ENCODE measurements around the gene TTBK2.
"Not testable (repeated sequence)": the region's sequence is repeated elsewhere in the genome, so short reads cannot be mapped to it uniquely, and the experiment has no call there.

Gene TTBK2

GRCh38 chr15:42920519-42921341 is at the start of gene TTBK2:
Gene TTBK2 (minus strand): TSS chr15:42920778. CDS start chr15:42878617, 42,161 bp downstream.
- DNase-seq = peak; percentile 97

DNA sequence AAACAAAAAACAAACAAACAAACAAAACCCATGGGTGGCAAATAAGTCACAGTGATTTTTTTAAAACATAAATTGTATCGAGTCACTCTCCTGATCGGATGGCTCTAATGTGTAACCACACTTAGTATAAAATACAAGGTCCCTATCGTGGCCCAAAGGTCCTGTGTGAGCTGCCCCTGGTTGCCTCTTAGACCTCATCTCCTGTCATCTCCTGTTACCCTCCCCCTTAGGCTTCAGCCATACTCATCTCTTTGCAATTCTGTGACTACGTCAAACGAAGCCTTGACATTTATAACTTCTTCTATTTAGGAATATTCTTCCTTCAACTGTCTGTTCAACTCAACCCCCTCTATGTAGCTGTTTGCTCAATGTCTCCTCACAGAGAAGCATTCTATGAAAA is 43.9 kb upstream of the TTBK2 start:
- no peak for DNase-seq

DNA sequence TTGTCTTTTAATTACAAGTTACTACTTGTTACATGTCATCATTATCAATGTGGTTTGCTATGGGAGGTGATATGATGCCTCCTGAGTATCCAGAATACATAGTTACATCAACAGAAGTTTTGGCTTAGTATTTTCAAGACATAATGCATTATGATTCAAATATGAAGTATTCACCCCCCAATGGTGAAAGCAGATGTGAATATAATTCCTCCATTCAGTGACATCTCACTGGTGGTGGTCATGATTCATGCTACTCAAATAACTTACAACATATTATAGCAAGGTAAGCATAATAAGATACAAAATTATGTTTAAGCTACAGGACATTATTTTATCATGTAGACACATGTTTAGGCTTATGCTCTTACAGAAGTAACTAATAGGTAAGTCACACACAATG is 34.9 kb upstream of the TTBK2 start:
- DNase-seq = no peak

DNA sequence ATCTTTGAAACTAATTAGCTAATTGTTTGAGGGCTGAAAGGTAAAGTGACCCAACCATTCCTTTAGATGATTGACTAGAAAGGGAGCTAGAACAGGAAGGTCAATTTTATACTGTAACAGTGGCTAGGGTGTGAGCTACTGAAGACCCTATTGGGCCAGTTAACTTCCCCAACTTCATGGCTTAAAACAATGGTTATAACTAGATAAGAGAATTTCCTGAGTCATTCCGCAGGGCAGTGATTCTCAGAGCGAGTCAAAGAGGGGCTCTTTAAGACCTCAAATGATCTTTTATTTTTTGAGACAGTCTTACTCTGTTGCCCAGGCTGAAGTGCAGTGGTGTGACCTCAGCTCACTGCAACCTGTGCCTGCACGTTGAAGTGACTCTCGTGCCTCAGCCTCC is 33.7 kb upstream of the TTBK2 start:
- DNase-seq = no peak

DNA sequence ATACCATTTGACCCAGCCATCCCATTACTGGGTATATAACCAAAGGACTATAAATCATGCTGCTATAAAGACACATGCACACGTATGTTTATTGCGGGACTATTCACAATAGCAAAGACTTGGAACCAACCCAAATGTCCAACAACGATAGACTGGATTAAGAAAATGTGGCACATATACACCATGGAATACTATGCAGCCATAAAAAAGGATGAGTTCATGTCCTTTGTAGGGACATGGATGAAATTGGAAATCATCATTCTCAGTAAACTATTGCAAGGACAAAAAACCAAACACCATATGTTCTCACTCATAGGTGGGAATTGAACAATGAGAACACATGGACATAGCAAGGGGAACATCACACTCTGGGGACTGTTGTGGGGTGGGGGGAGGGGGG is 28.3 kb upstream of the TTBK2 start:
- DNase-seq = not testable (repeated sequence)

DNA sequence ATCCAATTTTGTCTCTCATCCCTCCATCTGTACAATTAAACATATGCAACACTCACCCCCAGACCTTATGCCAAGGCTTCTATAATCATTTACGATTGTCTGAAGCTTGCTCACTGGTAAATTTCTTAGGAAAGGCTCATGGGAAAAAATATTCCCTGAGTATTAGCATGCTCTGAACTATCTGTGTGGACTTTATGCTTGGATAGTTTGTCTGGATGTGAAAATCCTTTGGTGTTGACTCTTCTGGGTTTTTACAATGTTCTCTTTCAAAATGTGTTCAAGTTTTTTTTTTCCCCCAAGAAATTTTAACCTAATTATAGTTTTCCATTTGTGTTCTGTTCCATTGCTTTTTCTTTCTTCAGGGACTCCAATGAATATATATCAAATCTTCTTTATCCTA is 19.9 kb upstream of the TTBK2 start:
- DNase-seq = no peak

GRCh38 chr15:42939841-42940240 is 19.3 kb upstream of the TTBK2 start:
- no peak for DNase-seq

DNA sequence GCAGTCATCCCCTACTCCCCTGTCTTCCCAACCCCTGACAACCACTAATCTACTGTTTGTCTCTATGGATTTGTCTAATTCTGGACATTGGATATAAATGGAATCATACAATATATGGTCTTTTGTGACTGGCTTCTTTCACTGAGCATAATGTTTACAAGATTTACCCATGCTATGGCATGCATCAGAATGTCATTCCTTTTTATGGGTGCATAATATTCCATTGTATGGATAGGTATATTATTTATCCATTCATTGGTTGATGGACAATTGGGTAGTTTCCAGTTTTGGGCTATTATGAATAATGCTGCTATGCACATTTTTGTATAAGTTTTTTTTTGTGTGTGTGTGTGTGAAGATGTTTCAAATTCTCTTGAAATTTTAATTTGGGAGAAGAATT is 16.6 kb upstream of the TTBK2 start:
- DNase-seq = no peak

GRCh38 chr15:42933886-42934667 is 13.5 kb upstream of the TTBK2 start:
- no peak for DNase-seq

DNA sequence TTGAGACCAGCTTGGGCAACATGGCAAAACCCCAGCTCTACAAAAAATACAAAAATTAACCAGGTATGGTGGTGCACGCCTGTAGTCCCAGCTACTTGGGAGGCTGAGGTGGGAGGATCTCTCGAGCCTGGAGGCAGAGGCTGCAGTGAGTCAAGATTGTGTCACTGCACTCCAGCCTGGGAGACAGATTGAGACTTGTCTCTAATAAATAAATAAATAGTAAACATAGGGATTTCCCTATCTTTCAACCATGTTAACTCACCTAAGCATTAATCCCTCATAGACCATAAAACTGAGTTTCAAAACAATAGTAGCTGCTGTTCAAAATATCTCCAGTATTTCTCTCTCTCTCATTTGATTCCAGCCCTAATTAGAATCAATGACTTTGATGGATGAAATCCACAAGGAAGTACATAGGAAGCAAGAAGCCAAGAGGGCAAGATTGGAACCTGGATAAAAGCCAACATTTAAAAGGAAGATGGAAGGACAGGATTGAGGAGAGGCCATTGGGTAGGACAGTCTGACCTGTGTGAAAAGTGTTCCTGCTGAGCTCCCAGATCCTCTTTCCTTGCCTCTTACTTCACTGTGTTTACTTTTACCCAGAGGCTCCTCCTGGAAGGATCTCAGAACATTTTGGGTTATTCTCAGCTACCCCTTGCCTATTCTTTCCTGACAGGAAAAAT is 12.4 kb upstream of the TTBK2 start:
- DNase-seq = no peak

- no peak for DNase-seq
Measured at GRCh38 chr15:42931702-42932486, 11.3 kb upstream of the TTBK2 start.

DNA sequence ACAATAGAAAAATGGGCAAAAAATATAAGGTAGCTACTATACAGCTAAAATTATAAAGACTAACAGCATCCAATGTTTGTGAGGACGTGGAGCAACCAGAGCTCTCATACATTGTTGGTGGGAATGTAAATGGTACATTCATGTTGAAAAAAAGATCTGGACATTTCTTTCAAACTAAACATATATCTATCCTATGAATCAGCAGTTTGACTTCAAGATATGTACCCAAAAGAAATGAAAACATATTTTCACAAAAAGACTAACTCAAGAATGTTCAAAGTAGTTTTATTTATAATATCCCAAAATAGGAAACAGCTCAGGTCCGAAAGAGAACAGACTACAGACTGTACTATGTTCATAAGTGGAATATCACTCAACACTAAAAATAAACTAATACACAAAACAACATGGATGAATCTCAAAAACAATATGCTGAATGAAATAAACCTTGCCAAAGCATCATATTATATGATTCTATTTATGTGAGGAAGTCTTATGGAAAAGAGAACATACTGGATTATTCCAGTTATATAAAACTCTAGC is 8.8 kb upstream of the TTBK2 start:
- DNase-seq = no peak

DNA sequence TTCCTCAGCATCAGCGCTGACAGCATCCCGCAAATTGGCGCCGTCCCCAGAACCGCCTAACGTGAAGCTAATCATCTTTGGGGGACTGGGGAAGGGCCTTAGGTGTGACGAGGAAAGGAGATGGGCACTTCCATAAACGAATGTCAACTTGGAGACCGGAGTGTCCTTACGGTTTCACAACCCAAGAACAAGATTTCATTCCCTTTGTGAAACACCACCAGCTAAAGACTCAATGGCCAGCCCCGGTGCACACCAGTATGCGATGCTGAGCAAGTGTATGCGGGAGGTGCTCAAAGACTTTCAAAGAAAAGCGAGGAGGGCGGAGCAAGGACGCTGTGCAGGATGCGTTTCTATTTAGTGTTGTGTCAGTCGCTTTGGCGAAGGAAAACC is 759 bp upstream of the TTBK2 start:
- peak; percentile 33 for DNase-seq

- DNase-seq = peak; percentile 30
Measured at GRCh38 chr15:42919799-42920518, 619 bp downstream of the TTBK2 start.

DNA sequence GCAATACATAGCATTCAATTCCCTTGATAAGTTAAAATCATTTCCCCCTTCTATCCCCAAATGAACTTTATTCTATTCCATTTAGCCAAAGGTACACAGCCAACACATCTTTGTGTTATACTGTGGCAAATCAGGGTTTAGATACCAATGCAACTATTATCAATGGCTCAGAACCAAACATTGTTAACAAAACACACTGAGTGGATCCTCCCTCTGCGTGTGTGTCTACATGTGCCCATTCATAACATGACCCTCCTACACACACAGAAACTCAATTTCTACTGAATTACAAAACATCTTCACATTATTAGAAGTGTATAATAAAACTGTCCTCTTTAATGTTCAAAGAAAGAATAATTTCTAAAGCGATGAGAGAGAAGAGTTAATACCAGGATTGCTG is 1.3 kb downstream of the TTBK2 start:
- no peak for DNase-seq

- DNase-seq = no peak
Measured at GRCh38 chr15:42918047-42918446, 2.5 kb downstream of the TTBK2 start.

GRCh38 chr15:42915654-42916315 is 4.8 kb downstream of the TTBK2 start:
- no peak for DNase-seq

GRCh38 chr15:42914728-42915497 is 5.7 kb downstream of the TTBK2 start:
- DNase-seq = no peak

- no peak for DNase-seq
Measured at GRCh38 chr15:42911058-42911592, 9.5 kb downstream of the TTBK2 start.

GRCh38 chr15:42908538-42908937 is 12.0 kb downstream of the TTBK2 start:
- DNase-seq = no peak

All from stimulated activated naive CD4-positive, alpha-beta T cell treated with Interleukin-2 at 50 U/mL for 16 hours (primary cell).